HEK293 (cell line): ENCODE measurements around the gene KIRREL3.

Experiments
- CTCF ChIA-PET: fragments of 350-600 bp; formaldehyde crosslinking; extraction: SDS; loops from one replicate; lab custom pipeline; 2021; ENCODE audit warnings: antibody characterized with exemption; lab: Yijun Ruan, JAX
- POLR2A ChIA-PET: fragments of 300-600 bp; formaldehyde crosslinking; extraction: SDS; loops from one replicate; lab custom pipeline; 2020; ENCODE audit warnings: antibody characterized with exemption, inconsistent platforms; lab: Yijun Ruan, JAX
- H3K27ac ChIP-seq: fragments of 200-500 bp; sonication (Bioruptor generic); 2 replicates; pipeline ENCODE4 v1.5.1; 2014; ENCODE audit warnings: low read depth, low read length, control low read depth, inconsistent platforms; ENCODE audit errors: extremely low read depth
- H3K36me3 ChIP-seq, 2 experiments: fragments of 200-500 bp in 1 of 2; sonication (Bioruptor generic) in 1 of 2; 1 replicate in 1 of 2; 2 replicates in 1 of 2; pipeline ENCODE4 v1.5.1; 2014 to 2017; ENCODE audit warnings: inconsistent platforms in 2 of 2, low read length in 2 of 2; ENCODE audit not compliant: control insufficient read depth in 2 of 2, insufficient read depth in 1 of 2
- H3K4me1 ChIP-seq: fragments of 200-500 bp; sonication (Bioruptor generic); 2 replicates; pipeline ENCODE4 v1.5.1; 2014; ENCODE audit warnings: mild to moderate bottlenecking, low read length, inconsistent platforms; ENCODE audit not compliant: control insufficient read depth, insufficient read depth
- H3K4me3 ChIP-seq: 2 replicates; pipeline ENCODE4 v1.5.1; 2011; ENCODE audit warnings: low read depth, mild to moderate bottlenecking, control low read depth, low read length, moderate library complexity
- H3K9me3 ChIP-seq: fragments of 200-500 bp; sonication (Bioruptor generic); 2 replicates; pipeline ENCODE4 v1.5.1; 2014; ENCODE audit warnings: low read depth, low read length, inconsistent platforms; ENCODE audit not compliant: control insufficient read depth, insufficient read depth
- KLF9 ChIP-seq: fragments of 450-650 bp; formaldehyde crosslinking; IDR thresholded peaks from 2 replicates; pipeline ENCODE4 v1.5.1; 2016; ENCODE audit warnings: missing biosample characterization, missing genetic modification characterization, low read depth
- RBAK ChIP-seq: fragments of 450-650 bp; formaldehyde crosslinking; IDR thresholded peaks from 2 replicates; pipeline ENCODE4 v1.5.1; 2016; ENCODE audit warnings: missing biosample characterization, missing genetic modification characterization
- TCF7L2 ChIP-seq: IDR thresholded peaks from 2 replicates; pipeline ENCODE4 v1.6.1; 2011; ENCODE audit warnings: low read depth, mild to moderate bottlenecking, inconsistent platforms, low read length, moderate library complexity, borderline replicate concordance
- ZBTB8A ChIP-seq: fragments of 450-650 bp; formaldehyde crosslinking; IDR thresholded peaks from 2 replicates; pipeline ENCODE4 v1.5.1; 2016; ENCODE audit warnings: missing biosample characterization, missing genetic modification characterization
- ZFP3 ChIP-seq: fragments of 450-650 bp; formaldehyde crosslinking; IDR thresholded peaks from 2 replicates; pipeline ENCODE4 v1.5.1; 2016; ENCODE audit warnings: low read depth, missing biosample characterization, missing genetic modification characterization
- ZFP41 ChIP-seq: fragments of 450-650 bp; formaldehyde crosslinking; IDR thresholded peaks from 2 replicates; pipeline ENCODE4 v1.5.1; 2016; ENCODE audit warnings: missing biosample characterization, missing genetic modification characterization, borderline replicate concordance
- ZNF155 ChIP-seq: fragments of 450-650 bp; formaldehyde crosslinking; IDR thresholded peaks from 2 replicates; pipeline ENCODE4 v1.5.1; 2016; ENCODE audit warnings: missing biosample characterization, missing genetic modification characterization
- ZNF37A ChIP-seq: fragments of 450-650 bp; IDR thresholded peaks from 2 replicates; pipeline ENCODE4 v1.5.1; 2018; ENCODE audit warnings: missing biosample characterization, missing genetic modification characterization
- ZNF404 ChIP-seq: fragments of 450-650 bp; formaldehyde crosslinking; IDR thresholded peaks from 2 replicates; pipeline ENCODE4 v1.5.1; 2017; ENCODE audit warnings: missing biosample characterization, missing genetic modification characterization
- ZNF416 ChIP-seq: fragments of 450-650 bp; formaldehyde crosslinking; IDR thresholded peaks from 2 replicates; pipeline ENCODE4 v1.5.1; 2016; ENCODE audit warnings: missing biosample characterization, missing genetic modification characterization
- ZNF529 ChIP-seq: fragments of 450-650 bp; formaldehyde crosslinking; IDR thresholded peaks from 2 replicates; pipeline ENCODE4 v1.5.1; 2017; ENCODE audit warnings: missing genetic modification characterization, missing biosample characterization; ENCODE audit not compliant: insufficient replicate concordance
- ZNF626 ChIP-seq: fragments of 450-650 bp; sonication (Bioruptor Pico); formaldehyde crosslinking; IDR thresholded peaks from 2 replicates; pipeline ENCODE4 v1.5.1; 2018; ENCODE audit warnings: missing biosample characterization, missing genetic modification characterization, inconsistent platforms
- ZNF707 ChIP-seq: fragments of 450-650 bp; formaldehyde crosslinking; IDR thresholded peaks from 2 replicates; pipeline ENCODE4 v1.5.1; 2016; ENCODE audit warnings: missing biosample characterization, missing genetic modification characterization
- ZNF791 ChIP-seq: fragments of 450-650 bp; formaldehyde crosslinking; IDR thresholded peaks from 2 replicates; pipeline ENCODE4 v1.5.1; 2016; ENCODE audit warnings: missing biosample characterization, missing genetic modification characterization
- TF ChIP-seq, protein P1 (sequence below): fragments of 450-650 bp; formaldehyde crosslinking; IDR thresholded peaks from 2 replicates; pipeline ENCODE4 v1.5.1; 2017; ENCODE audit warnings: missing biosample characterization, missing genetic modification characterization
- TF ChIP-seq, protein P2 (sequence below): fragments of 450-650 bp; formaldehyde crosslinking; IDR thresholded peaks from 2 replicates; pipeline ENCODE4 v1.5.1; 2017; ENCODE audit warnings: missing biosample characterization, missing genetic modification characterization
- TF ChIP-seq, protein P3 (sequence below): fragments of 450-650 bp; formaldehyde crosslinking; IDR thresholded peaks from 2 replicates; pipeline ENCODE4 v1.5.0; 2017; ENCODE audit warnings: missing biosample characterization, missing genetic modification characterization, borderline replicate concordance
- TF ChIP-seq, protein P4 (sequence below): fragments of 450-650 bp; formaldehyde crosslinking; IDR thresholded peaks from 2 replicates; pipeline ENCODE4 v1.5.1; 2016; ENCODE audit warnings: missing biosample characterization, missing genetic modification characterization
- TF ChIP-seq, protein P5 (sequence below): sonication (generic); formaldehyde crosslinking; IDR thresholded peaks from 2 replicates; pipeline ENCODE4 v1.8.1; 2022; ENCODE audit warnings: mild to moderate bottlenecking, moderate library complexity, missing genetic modification reagents
- TF ChIP-seq, protein P6 (sequence below): fragments of 450-650 bp; formaldehyde crosslinking; IDR thresholded peaks from 2 replicates; pipeline ENCODE4 v1.5.1; 2017; ENCODE audit warnings: missing biosample characterization, missing genetic modification characterization
- TF ChIP-seq, protein P7 (sequence below): fragments of 450-650 bp; formaldehyde crosslinking; IDR thresholded peaks from 2 replicates; pipeline ENCODE4 v1.5.1; 2016; ENCODE audit warnings: missing biosample characterization, missing genetic modification characterization
- TF ChIP-seq, protein P8 (sequence below): IDR thresholded peaks from 2 replicates; pipeline ENCODE4 v1.6.1; 2011; ENCODE audit warnings: mild to moderate bottlenecking, low read depth, low read length, borderline replicate concordance

The KIRREL3 gene

DNA sequence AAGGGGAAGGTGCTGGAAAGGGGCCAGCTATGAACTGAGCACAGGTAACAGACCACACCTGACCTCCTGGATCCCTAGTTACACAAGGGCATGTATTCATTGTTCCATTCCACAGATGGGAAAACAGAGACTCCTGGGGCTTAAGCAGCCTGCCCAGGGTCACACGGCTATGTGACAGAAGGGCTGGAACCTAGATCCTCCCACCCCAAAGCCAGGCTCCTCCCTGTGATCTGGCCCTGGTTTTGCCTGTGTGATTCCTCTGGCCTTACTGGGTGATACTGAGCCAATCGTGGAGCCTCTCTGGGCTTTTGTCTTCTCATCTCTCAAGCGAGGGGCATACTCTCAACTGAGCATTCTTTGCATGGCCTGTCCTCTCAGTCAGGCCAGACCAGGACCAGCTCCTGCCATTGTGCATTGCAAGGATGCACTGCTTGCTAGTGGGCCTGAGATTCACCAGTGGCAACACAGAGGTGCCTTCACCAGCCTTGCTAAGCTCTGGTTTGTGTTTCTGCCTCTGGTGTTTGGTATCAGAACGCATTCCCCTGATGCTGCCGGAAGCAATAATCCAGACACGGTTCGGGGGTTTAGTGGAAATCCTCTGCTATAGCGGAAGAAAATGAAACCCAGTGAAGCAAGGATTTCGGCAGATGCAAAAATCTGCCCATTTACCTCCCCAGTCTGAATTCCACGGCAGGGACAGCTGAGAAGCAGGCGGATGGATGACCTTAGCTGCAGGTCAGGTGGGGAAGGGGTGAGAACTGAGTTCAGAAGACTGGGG, 418.5 kb downstream of the KIRREL3 start (continued):
- TF ChIP-seq, protein P1, sequence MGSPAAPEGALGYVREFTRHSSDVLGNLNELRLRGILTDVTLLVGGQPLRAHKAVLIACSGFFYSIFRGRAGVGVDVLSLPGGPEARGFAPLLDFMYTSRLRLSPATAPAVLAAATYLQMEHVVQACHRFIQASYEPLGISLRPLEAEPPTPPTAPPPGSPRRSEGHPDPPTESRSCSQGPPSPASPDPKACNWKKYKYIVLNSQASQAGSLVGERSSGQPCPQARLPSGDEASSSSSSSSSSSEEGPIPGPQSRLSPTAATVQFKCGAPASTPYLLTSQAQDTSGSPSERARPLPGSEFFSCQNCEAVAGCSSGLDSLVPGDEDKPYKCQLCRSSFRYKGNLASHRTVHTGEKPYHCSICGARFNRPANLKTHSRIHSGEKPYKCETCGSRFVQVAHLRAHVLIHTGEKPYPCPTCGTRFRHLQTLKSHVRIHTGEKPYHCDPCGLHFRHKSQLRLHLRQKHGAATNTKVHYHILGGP (tag by site-specific recombination) = no peak
- TF ChIP-seq ZFP41 (no peak), ZNF707 (tag by site-specific recombination) (no peak), ZNF791 (tag by site-specific recombination) (no peak), RBAK (no peak)
- TF ChIP-seq, protein P2, sequence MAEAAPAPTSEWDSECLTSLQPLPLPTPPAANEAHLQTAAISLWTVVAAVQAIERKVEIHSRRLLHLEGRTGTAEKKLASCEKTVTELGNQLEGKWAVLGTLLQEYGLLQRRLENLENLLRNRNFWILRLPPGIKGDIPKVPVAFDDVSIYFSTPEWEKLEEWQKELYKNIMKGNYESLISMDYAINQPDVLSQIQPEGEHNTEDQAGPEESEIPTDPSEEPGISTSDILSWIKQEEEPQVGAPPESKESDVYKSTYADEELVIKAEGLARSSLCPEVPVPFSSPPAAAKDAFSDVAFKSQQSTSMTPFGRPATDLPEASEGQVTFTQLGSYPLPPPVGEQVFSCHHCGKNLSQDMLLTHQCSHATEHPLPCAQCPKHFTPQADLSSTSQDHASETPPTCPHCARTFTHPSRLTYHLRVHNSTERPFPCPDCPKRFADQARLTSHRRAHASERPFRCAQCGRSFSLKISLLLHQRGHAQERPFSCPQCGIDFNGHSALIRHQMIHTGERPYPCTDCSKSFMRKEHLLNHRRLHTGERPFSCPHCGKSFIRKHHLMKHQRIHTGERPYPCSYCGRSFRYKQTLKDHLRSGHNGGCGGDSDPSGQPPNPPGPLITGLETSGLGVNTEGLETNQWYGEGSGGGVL (tag by site-specific recombination) = no peak
- TF ChIP-seq, protein P3, sequence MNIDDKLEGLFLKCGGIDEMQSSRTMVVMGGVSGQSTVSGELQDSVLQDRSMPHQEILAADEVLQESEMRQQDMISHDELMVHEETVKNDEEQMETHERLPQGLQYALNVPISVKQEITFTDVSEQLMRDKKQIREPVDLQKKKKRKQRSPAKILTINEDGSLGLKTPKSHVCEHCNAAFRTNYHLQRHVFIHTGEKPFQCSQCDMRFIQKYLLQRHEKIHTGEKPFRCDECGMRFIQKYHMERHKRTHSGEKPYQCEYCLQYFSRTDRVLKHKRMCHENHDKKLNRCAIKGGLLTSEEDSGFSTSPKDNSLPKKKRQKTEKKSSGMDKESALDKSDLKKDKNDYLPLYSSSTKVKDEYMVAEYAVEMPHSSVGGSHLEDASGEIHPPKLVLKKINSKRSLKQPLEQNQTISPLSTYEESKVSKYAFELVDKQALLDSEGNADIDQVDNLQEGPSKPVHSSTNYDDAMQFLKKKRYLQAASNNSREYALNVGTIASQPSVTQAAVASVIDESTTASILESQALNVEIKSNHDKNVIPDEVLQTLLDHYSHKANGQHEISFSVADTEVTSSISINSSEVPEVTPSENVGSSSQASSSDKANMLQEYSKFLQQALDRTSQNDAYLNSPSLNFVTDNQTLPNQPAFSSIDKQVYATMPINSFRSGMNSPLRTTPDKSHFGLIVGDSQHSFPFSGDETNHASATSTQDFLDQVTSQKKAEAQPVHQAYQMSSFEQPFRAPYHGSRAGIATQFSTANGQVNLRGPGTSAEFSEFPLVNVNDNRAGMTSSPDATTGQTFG (tag by site-specific recombination) = no peak
- TF ChIP-seq, protein P4, sequence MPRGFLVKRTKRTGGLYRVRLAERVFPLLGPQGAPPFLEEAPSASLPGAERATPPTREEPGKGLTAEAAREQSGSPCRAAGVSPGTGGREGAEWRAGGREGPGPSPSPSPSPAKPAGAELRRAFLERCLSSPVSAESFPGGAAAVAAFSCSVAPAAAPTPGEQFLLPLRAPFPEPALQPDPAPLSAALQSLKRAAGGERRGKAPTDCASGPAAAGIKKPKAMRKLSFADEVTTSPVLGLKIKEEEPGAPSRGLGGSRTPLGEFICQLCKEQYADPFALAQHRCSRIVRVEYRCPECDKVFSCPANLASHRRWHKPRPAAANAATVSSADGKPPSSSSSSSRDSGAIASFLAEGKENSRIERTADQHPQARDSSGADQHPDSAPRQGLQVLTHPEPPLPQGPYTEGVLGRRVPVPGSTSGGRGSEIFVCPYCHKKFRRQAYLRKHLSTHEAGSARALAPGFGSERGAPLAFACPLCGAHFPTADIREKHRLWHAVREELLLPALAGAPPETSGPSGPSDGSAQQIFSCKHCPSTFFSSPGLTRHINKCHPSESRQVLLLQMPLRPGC (tag by site-specific recombination) = no peak
- TF ChIP-seq, all 188 proteins: peak for 0

DNA sequence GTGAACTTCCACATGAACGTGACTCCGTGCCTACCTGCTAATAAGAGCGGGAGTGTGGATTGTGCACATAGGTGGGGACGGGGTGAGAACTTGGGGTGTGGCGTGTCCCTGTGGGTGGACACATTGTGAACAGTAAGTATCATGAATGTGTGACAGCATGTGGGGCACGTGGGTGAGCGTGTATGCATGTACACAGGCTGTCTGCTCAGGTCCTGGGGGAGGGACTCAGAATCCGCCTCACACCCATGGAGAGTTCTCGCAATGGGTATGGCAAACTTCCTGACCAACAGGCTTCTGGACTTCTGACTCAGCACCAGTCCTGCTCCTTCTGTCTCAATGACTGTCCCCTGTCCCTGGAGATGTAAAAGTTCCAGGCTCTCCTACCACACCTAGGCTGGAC, 422.1 kb downstream of the KIRREL3 start:
- POLR2A ChIA-PET = no interaction called here
- CTCF ChIA-PET = no interaction called here
- TF ChIP-seq, protein P5, sequence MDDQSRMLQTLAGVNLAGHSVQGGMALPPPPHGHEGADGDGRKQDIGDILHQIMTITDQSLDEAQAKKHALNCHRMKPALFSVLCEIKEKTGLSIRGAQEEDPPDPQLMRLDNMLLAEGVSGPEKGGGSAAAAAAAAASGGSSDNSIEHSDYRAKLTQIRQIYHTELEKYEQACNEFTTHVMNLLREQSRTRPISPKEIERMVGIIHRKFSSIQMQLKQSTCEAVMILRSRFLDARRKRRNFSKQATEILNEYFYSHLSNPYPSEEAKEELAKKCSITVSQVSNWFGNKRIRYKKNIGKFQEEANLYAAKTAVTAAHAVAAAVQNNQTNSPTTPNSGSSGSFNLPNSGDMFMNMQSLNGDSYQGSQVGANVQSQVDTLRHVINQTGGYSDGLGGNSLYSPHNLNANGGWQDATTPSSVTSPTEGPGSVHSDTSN (CRISPR knock-in tag) = no peak
- TF ChIP-seq ZNF626 (tag by site-specific recombination) (no peak), ZNF404 (tag by site-specific recombination) (no peak), ZNF416 (tag by site-specific recombination) (no peak), ZBTB8A (tag by site-specific recombination) (no peak), TCF7L2 (no peak), KLF9 (tag by site-specific recombination) (no peak), ZNF529 (tag by site-specific recombination) (no peak), ZNF155 (tag by site-specific recombination) (no peak), ZNF37A (tag by site-specific recombination) (no peak), ZFP3 (tag by site-specific recombination) (no peak)
- TF ChIP-seq, protein P6, sequence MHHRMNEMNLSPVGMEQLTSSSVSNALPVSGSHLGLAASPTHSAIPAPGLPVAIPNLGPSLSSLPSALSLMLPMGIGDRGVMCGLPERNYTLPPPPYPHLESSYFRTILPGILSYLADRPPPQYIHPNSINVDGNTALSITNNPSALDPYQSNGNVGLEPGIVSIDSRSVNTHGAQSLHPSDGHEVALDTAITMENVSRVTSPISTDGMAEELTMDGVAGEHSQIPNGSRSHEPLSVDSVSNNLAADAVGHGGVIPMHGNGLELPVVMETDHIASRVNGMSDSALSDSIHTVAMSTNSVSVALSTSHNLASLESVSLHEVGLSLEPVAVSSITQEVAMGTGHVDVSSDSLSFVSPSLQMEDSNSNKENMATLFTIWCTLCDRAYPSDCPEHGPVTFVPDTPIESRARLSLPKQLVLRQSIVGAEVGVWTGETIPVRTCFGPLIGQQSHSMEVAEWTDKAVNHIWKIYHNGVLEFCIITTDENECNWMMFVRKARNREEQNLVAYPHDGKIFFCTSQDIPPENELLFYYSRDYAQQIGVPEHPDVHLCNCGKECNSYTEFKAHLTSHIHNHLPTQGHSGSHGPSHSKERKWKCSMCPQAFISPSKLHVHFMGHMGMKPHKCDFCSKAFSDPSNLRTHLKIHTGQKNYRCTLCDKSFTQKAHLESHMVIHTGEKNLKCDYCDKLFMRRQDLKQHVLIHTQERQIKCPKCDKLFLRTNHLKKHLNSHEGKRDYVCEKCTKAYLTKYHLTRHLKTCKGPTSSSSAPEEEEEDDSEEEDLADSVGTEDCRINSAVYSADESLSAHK (tag by site-specific recombination) = no peak
- TF ChIP-seq, protein P7, sequence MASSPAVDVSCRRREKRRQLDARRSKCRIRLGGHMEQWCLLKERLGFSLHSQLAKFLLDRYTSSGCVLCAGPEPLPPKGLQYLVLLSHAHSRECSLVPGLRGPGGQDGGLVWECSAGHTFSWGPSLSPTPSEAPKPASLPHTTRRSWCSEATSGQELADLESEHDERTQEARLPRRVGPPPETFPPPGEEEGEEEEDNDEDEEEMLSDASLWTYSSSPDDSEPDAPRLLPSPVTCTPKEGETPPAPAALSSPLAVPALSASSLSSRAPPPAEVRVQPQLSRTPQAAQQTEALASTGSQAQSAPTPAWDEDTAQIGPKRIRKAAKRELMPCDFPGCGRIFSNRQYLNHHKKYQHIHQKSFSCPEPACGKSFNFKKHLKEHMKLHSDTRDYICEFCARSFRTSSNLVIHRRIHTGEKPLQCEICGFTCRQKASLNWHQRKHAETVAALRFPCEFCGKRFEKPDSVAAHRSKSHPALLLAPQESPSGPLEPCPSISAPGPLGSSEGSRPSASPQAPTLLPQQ (tag by site-specific recombination) = no peak
- TF ChIP-seq, protein P8, sequence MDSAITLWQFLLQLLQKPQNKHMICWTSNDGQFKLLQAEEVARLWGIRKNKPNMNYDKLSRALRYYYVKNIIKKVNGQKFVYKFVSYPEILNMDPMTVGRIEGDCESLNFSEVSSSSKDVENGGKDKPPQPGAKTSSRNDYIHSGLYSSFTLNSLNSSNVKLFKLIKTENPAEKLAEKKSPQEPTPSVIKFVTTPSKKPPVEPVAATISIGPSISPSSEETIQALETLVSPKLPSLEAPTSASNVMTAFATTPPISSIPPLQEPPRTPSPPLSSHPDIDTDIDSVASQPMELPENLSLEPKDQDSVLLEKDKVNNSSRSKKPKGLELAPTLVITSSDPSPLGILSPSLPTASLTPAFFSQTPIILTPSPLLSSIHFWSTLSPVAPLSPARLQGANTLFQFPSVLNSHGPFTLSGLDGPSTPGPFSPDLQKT = no peak

More for the DNA sequence above, 422.1 kb downstream of the KIRREL3 start:
- no peaks in the 10 kb centered on the region for H3K4me1 ChIP-seq
- H3K4me3 ChIP-seq = no peak overlapping the region
- no peaks in the 10 kb centered on the region for H3K9me3 ChIP-seq
- no peak overlapping the region for H3K27ac ChIP-seq
- H3K36me3 ChIP-seq = no peaks in the 10 kb centered on the region
